A549 treated with DMSO at 1 μM for 4 hours (cell line): Measurements from ENCODE around the gene GALNT5. TPM values are rescaled to one million over a fixed set of nuclear protein-coding genes. Genes with fewer than 3 reads are reported as not detected.

ENCODE experiments used
- total RNA-seq: library from RNA; stranded (reverse); fragments of 200-300 nt; extraction: Qiagen RNA extraction; gene quantifications from 5 replicates; pipeline ENCODE4 v1.2.3, GENCODE V29; 2022; ENCODE audit warnings: low read depth

Gene GALNT5
- total RNA-seq = 3.0 to 3.8 TPM (median 3.2 TPM) in 5 replicates

GRCh38 chr2:157257312-157258252 lies at the start of gene GALNT5:
Gene GALNT5 (plus strand): TSS chr2:157257705. CDS start chr2:157258083, 378 bp downstream.

GRCh38 chr2:157325786-157326185 lies 68.3 kb downstream of the GALNT5 start, which contains the start of gene ERMN:
Gene ERMN (minus strand): TSS chr2:157325824. CDS start chr2:157325642, 182 bp downstream.

Other genes with a start within 250 kb of the GALNT5 start
- not detected in 5 replicates for gene ERMN, start 68.1 kb downstream of the GALNT5 start, total RNA-seq
- not detected in 5 replicates for gene CYTIP, start 186.4 kb downstream of the GALNT5 start, total RNA-seq